Activated T-cell treated with anti-CD3 and anti-CD28 coated beads, Interleukin-2, amount 50 U/mL, for 72 hours (primary cell): ENCODE data around the gene SNX1. TPM values are rescaled to one million over a fixed set of nuclear protein-coding genes. Genes with fewer than 3 reads are reported as not detected.
"Not testable (repeated sequence)": the region's sequence is repeated elsewhere in the genome, so short reads cannot be mapped to it uniquely, and the experiment has no call there.

ENCODE experiments used
- ATAC-seq, 2 donors: fragments of 150-1000 bp; cut with Tn5 transposase; replicated peaks in 1 of 2; 2 replicates each; pipeline ENCODE4 v1.10.0; 2021; ENCODE audit warnings: moderate library complexity in 2 of 2, mild to moderate bottlenecking in 1 of 2
- DNase-seq, 2 donors: peaks; one replicate each; pipeline ENCODE4 v3.0.0; 2021 to 2022; ENCODE audit warnings: mixed read lengths in 1 of 2
- H3K27ac Mint-ChIP-seq: one replicate; pipeline ENCODE4 v1.8.0; 2022; ENCODE audit warnings: mild to moderate bottlenecking, moderate library complexity, mixed read lengths
- H3K27me3 Mint-ChIP-seq: one replicate; pipeline ENCODE4 v1.8.0; 2022; ENCODE audit warnings: low read depth, mixed read lengths
- H3K36me3 Mint-ChIP-seq, 2 donors: one replicate each; pipeline ENCODE4 v1.8.0; 2022; ENCODE audit warnings: mixed read lengths in 2 of 2, mild to moderate bottlenecking in 1 of 2; ENCODE audit not compliant: insufficient read depth in 2 of 2
- H3K4me1 Mint-ChIP-seq: one replicate; pipeline ENCODE4 v1.8.0; 2022; ENCODE audit warnings: low read depth, mixed read lengths
- H3K4me3 Mint-ChIP-seq, 2 donors: one replicate each; pipeline ENCODE4 v1.8.0; 2022; ENCODE audit warnings: mild to moderate bottlenecking in 2 of 2, mixed read lengths in 2 of 2, moderate library complexity in 2 of 2
- H3K9me3 Mint-ChIP-seq, 2 donors: one replicate each; pipeline ENCODE4 v1.8.0; 2022; ENCODE audit warnings: mixed read lengths in 2 of 2
- total RNA-seq, 2 donors: library from RNA; stranded (reverse); gene quantifications; one replicate each; pipeline ENCODE4 v1.2.3, GENCODE V29; 2022

Gene SNX1
- total RNA-seq, 2 donors from 2014 or later: 104 to 113 TPM

DNA sequence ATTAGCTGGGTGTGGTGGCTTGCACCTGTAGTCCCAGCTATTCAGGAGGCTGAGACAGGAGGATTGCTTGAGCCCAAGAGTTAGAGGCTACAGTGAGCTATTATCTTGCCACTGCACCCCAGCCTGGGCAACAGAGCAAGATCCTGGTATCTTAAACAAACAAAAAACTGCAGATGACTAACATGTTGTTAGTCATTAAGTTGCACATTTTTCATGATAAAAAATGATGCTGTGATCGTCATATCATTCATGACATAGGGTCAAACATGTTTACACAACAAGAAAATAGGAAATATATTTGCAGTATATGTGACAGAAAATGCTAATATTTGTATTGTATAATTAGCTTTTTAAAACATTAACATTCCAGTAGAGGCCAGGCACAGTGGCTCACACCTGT is 29.3 kb upstream of the SNX1 start:
- DNase-seq (no peak), ATAC-seq (no peak)
- no peaks in the 10 kb centered on the region for H3K27me3 Mint-ChIP-seq
- H3K27ac Mint-ChIP-seq: no peak overlapping the region
- no peak overlapping the region for H3K4me3 Mint-ChIP-seq
- no peaks in the 10 kb centered on the region for H3K9me3 Mint-ChIP-seq
- no peaks in the 10 kb centered on the region for H3K36me3 Mint-ChIP-seq
- peaks cover 11% of the 10 kb centered on the region for H3K4me1 Mint-ChIP-seq

DNA sequence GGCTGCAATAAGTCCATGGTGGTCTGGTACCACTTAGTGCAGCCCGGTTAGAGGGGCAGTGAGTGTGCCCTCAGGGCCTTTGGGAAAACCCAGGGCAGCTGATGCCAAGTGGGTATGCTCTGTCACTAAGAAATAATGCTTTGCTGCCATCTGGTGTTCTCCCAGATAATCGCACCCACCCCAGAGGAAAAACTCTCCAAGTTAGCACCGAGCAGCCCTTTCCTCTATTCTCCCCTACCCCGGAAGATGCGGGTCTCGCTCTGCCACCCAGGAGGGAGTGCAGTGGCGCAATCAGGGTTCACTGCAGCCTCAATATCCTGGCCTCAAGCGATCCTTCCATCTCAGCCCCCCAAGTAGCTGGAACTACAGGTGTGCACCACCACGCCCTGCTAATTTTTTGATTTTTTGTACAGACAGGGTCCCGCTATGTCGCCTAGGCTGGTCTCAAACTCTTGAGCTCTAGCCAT is 28.2 kb upstream of the SNX1 start:
- H3K36me3 Mint-ChIP-seq: peaks cover 0 to 3% of the 10 kb centered on the region in 2 donors
- H3K27ac Mint-ChIP-seq: no peak overlapping the region

DNA sequence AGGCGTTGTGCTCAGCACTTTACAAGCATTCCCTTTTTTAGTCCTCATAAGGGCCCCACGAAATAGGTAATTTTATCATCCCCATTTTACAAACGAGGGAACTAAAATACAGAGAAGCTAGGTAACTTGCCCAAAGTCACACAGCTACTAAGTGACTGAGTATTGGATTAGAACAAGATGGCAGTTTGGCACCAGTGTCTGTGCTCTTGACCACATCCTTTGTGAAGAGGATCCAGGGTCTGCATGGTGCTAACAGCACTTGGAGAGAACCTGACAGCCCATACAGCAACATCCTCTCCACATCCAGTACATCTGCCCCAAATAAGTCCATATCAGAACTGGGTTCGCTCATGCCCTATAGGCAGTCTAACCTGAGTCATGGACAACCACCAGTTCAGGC is 27.6 kb upstream of the SNX1 start:
- Mint-ChIP-seq H3K9me3 (no peaks in the 10 kb centered on the region), H3K4me3 (no peak overlapping the region), H3K27ac (no peak overlapping the region), H3K27me3 (no peaks in the 10 kb centered on the region), H3K36me3 (peaks cover 0 to 4% of the 10 kb centered on the region in 2 donors), H3K4me1 (peaks cover 11% of the 10 kb centered on the region)
- DNase-seq: no peak
- no peak for ATAC-seq

More for the DNA sequence above, 28.2 kb upstream of the SNX1 start:
- ATAC-seq: peak; percentile 87 to 90
- Mint-ChIP-seq H3K4me3 (no peak overlapping the region), H3K27me3 (no peaks in the 10 kb centered on the region), H3K9me3 (no peaks in the 10 kb centered on the region), H3K4me1 (peaks cover 11% of the 10 kb centered on the region)
- peak; percentile 63 to 76 for DNase-seq

DNA sequence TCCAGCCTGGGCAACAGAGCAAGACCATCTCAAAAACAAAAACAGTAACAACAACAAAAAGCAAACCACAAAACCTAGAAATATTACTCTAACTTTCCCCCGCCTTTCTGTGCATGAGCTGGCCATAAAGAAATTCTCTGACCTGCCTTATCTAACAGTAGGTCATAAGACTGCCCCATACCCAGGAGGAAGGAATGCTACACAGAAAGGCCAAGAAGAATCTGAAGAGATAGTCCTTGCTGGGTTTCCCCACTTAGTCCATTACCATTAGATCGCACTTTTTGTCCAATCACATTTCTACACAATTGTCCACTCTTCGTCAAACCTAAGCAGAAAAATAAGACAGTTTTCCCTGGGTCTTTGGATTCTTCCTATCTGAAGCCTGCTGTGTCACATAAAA is 25.7 kb upstream of the SNX1 start:
- Mint-ChIP-seq H3K4me1 (peaks cover 11% of the 10 kb centered on the region), H3K9me3 (no peaks in the 10 kb centered on the region), H3K27me3 (no peaks in the 10 kb centered on the region), H3K27ac (no peak overlapping the region), H3K36me3 (peaks cover 0 to 5% of the 10 kb centered on the region in 2 donors), H3K4me3 (no peak overlapping the region)
- no peak for DNase-seq
- ATAC-seq: no peak

DNA sequence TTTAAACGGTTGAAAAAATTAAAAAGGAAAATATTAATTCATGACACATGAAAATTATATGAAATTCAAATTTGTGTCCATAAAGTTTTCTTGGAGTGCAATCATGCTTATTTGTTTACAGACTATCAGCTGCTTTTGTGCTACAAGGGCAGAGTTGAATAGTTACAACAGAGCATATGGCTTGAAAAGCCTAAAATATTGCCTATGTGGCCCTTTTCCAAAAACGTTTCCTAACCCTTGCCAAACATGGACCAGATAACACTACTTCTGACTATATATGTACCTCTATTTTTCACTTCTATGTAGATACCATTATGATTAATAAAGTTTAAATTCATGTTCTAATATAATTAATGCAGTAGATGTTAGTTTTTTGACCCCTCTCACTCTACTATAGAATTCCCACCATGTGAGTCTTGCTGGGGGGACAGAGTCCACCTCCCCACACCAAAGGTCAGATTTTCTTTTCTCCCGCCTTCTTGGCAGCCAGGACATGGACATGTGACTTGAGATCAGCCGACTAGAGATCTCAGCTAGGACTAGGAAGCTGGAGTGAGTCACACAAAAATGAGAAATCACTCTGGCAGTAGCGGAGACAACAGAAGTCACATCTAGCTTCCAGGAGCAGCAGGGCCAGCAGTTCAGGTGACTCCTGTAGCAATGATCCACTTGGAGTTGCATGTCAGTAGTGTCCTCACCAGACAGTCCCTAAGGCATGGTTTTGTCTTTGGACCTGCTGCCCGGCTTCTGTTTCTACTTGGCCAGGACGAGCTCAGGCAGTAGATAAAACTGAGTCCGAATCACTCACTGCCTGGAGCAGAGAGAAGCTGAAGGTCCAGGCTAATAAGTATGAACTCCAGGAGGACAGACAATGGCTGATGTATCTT is 24.6 kb upstream of the SNX1 start:
- Mint-ChIP-seq H3K27me3 (no peaks in the 10 kb centered on the region), H3K27ac (no peak overlapping the region), H3K9me3 (no peaks in the 10 kb centered on the region), H3K4me3 (no peak overlapping the region), H3K4me1 (peaks cover 11% of the 10 kb centered on the region), H3K36me3 (peaks cover 0 to 7% of the 10 kb centered on the region in 2 donors)
- ATAC-seq (no peak), DNase-seq (no peak)

DNA sequence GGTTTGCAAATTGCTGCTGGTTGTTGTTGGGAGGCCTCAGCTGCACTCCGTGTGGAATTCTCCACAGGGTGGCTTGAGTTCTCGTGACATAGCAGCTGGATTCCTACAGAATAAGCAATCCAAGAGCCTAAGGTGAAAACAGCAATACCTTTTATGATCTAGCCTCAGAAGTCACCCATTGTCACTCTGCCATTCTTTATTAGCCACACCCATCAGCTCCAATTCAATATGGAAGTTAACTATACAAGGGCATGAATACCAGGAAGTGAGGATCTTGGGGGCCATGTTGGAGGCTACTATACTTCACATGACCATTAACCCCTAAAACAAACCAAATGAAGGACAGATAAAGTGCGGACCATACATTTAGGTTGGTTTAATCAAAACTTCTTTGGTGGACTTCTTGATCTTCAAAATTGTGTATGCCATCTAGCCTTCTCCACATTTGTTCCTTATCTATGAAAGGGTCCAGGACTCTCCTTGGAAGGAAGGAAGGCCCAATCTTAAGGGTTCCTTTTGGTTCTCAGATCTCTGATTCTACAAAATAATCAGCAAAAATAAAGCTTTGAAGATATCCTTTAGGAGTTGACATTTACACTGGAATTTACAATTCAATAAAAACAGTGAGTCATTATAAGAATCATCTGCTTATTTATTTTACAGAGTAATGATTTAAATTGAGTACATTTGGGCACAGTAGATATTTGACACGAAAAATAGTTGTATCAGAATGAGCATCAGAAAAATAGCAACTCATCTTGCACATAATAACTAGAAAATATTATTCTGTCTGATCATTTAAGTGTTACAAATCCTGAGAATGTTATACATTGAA is 23.6 kb upstream of the SNX1 start:
- H3K4me3 Mint-ChIP-seq: no peak overlapping the region
- no peak overlapping the region for H3K27ac Mint-ChIP-seq
- no peak for DNase-seq
- H3K4me1 Mint-ChIP-seq: peaks cover 10% of the 10 kb centered on the region
- no peak for ATAC-seq
- H3K27me3 Mint-ChIP-seq: no peaks in the 10 kb centered on the region
- no peaks in the 10 kb centered on the region for H3K9me3 Mint-ChIP-seq
- peaks cover 0 to 7% of the 10 kb centered on the region in 2 donors for H3K36me3 Mint-ChIP-seq

DNA sequence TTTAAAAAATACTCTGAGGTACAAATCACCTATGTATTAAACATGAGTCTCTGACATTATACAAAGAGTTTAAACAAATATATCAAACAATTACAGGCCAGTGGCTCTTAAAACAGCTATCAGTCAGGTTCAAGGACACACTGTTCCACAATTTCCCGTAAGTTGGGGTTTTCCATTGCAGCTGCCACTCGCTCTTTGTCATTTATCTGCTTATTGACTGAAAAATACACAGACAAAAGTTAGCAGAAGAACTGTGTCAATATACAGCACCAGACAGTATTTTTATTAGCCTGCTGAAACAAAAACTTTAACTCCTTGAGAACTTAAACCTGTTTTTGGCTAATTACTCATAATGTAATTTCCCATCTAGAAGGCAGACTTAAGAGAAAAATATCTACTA is 23.0 kb upstream of the SNX1 start:
- Mint-ChIP-seq H3K9me3 (no peaks in the 10 kb centered on the region), H3K36me3 (peaks cover 0 to 9% of the 10 kb centered on the region in 2 donors), H3K27ac (no peak overlapping the region), H3K4me1 (peaks cover 3% of the 10 kb centered on the region), H3K4me3 (no peak overlapping the region), H3K27me3 (no peaks in the 10 kb centered on the region)
- no peak for DNase-seq
- ATAC-seq: no peak

DNA sequence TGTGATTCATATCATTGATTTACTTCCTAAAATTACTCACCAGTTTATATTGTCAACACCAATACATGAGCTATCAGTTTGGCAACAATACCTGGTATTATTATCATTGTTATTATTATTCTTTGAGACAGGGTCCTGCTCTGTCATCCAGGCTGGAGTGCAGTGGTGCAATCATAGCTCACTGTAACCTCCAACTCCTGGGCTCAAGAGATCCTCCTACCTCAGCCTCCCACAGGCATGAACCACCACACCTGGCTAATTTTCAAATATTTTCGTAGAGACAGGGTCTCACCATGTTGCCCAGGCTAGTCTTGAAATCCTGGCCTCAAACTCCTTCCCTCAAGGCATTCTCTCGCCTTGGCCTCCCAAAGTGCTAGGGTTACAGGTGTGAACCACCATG is 22.3 kb upstream of the SNX1 start:
- not testable (repeated sequence) for H3K9me3 Mint-ChIP-seq, H3K27me3 Mint-ChIP-seq, ATAC-seq, DNase-seq, H3K4me1 Mint-ChIP-seq, H3K4me3 Mint-ChIP-seq, H3K27ac Mint-ChIP-seq
- H3K36me3 Mint-ChIP-seq: peaks cover 0 to 11% of the 10 kb centered on the region in 2 donors

DNA sequence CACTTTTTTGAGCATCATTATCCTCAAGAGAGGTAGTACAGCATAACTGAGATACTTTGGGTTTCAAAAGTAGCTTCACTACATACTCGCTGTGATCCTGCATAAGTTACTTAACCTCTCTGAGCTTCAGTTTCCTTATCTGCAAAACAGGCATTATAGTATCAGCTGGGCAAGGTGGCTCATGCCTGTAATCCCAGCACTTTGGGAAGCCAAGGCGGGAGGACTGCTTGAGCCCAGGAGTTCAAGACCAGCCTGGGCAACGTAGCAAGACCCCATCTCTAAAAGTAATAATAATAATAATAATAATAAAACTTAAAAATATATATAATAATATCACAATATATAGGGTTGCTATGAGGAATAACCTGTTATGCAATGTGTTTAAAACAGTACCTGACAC is 13.0 kb upstream of the SNX1 start:
- ATAC-seq (no peak), DNase-seq (no peak)
- H3K4me3 Mint-ChIP-seq: no peak overlapping the region
- peaks cover under 1 to 17% of the 10 kb centered on the region in 2 donors for H3K36me3 Mint-ChIP-seq
- no peak overlapping the region for H3K27ac Mint-ChIP-seq
- H3K27me3 Mint-ChIP-seq: no peaks in the 10 kb centered on the region
- H3K9me3 Mint-ChIP-seq: no peaks in the 10 kb centered on the region
- no peaks in the 10 kb centered on the region for H3K4me1 Mint-ChIP-seq

DNA sequence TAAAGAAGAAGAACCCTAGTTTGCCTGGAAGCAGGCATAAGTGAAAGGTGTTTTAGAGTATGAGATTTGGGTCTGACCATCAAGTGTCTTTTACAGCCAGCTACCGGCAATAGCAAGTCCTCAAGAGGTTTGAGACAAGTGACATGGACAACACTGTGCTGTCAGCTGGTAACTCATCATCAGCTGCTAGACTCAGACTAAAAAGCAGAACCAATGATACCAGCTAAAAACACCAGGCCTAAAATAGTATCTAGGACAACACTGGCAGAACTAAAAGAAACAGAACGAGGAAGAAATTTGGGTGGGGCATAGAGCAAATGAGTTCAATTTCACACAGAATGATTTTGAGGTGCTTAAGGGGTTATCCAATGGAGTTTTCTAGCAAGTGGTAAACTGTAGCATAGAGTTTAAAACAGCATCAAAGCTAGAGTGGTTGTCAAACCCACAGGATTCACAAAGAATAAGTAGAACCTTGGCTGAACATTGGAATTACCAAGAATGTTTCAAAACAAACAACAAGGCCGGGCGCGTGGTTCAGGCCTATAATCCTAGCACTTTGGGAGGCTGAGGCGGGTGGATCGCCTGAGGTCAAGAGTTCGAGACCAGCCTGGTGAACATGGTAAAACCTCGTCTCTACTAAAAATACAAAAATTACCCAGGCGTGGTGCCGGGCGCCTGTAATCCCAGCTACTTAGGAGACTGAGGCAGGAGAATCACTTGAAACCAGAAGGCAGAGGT is 6.1 kb upstream of the SNX1 start:
- H3K27me3 Mint-ChIP-seq: no peaks in the 10 kb centered on the region

DNA sequence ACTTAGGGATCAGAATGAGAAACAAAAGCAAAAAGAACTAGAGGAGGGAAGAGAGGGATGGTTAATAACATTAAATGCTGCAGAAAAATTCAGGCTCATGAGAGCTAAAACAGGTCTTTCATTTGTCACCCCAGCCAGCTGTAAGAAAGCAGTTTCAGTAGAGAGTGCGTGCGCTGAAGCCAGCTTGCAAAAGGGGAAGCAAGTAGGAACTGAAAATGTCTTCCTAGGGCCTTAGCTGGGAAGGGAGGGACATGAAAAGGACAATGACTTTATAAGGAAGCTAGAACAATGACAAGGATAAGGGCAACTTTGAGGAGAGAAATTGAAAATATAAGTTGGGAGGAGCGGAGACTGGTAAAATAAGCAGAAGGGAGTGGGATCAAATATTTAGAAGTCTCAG is 5.3 kb upstream of the SNX1 start:
- peaks cover 55% of the 10 kb centered on the region for H3K4me1 Mint-ChIP-seq
- peak overlapping the region; percentile 26 for H3K27ac Mint-ChIP-seq
- ATAC-seq: no peak
- no peaks in the 10 kb centered on the region for H3K27me3 Mint-ChIP-seq
- peaks cover 12 to 29% of the 10 kb centered on the region in 2 donors for H3K36me3 Mint-ChIP-seq
- peaks cover 0 to 1% of the 10 kb centered on the region in 2 donors for H3K9me3 Mint-ChIP-seq
- peak overlapping the region in 1 of 2 donors; percentile 2 for H3K4me3 Mint-ChIP-seq
- no peak for DNase-seq

More for the DNA sequence above, 6.1 kb upstream of the SNX1 start:
- H3K4me3 Mint-ChIP-seq: no peak overlapping the region
- DNase-seq: no peak
- no peak for ATAC-seq
- peaks cover 47% of the 10 kb centered on the region for H3K4me1 Mint-ChIP-seq
- peak overlapping the region; percentile 26 for H3K27ac Mint-ChIP-seq
- peaks cover 12 to 29% of the 10 kb centered on the region in 2 donors for H3K36me3 Mint-ChIP-seq
- peaks cover 0 to 1% of the 10 kb centered on the region in 2 donors for H3K9me3 Mint-ChIP-seq

DNA sequence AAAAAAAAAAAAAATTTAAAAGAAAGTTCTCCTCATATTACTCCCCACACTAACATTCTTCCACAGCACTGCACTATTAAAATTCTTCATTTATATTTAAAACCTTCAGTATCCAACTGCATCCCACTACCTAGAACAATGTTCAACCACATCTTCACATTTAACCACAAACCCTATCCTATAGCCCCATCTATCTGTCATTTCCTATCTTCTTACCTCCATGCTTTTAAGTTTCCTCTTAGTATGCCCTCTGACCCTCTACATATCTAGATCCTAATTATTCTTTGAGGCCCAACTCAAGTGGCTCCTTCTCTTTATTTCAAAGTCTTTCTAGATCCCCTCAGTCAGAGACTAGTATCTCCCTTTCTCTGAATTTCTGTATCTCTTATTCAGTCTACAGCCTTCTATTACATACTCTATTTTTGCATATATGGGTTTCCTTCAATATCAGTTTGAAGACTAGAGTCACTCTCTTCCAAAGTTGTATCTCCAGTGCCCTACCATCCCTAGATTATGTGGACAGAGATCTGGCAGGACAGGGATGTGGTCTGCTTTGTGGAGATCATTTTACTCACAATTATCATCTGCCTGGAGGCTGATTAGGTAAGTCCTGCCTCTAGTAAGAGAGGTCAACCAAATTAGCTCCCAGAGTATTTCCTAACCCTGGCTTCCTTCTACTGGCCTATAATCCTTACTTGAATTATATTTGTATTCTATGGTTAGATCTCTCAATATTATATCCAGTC is 3.5 kb upstream of the SNX1 start:
- ATAC-seq (no peak), DNase-seq (no peak)
- H3K9me3 Mint-ChIP-seq: peaks cover 0 to 1% of the 10 kb centered on the region in 2 donors
- no peaks in the 10 kb centered on the region for H3K27me3 Mint-ChIP-seq
- H3K4me1 Mint-ChIP-seq: peaks cover 65% of the 10 kb centered on the region
- peak overlapping the region; percentile 97 for H3K27ac Mint-ChIP-seq
- H3K36me3 Mint-ChIP-seq: peaks cover 16 to 25% of the 10 kb centered on the region in 2 donors
- peak overlapping the region; percentile 100 for H3K4me3 Mint-ChIP-seq
